Neuronal stem cell (in vitro differentiated cells): ENCODE results near the gene REV3L.

Experiments
- DNase-seq: peaks from one replicate; pipeline ENCODE4 v3.0.0-alpha.2; 2013; ENCODE audit warnings: low spot score
- H2AFZ ChIP-seq: one replicate; pipeline ENCODE4 v1.6.1; 2013; ENCODE audit warnings: mild to moderate bottlenecking, low read length, inconsistent platforms
- H2AK5ac ChIP-seq: 2 replicates; pipeline ENCODE4 v1.6.1; 2013; ENCODE audit warnings: low read depth, mild to moderate bottlenecking, inconsistent platforms, low read length, moderate library complexity, mixed read lengths
- H2BK120ac ChIP-seq: 2 replicates; pipeline ENCODE4 v1.6.1; 2013; ENCODE audit warnings: low read depth, mild to moderate bottlenecking, inconsistent platforms, low read length, moderate library complexity, mixed read lengths
- H2BK12ac ChIP-seq: one replicate; pipeline ENCODE4 v1.6.1; 2013; ENCODE audit warnings: low read length, inconsistent platforms
- H2BK15ac ChIP-seq: 2 replicates; pipeline ENCODE4 v1.6.1; 2013; ENCODE audit warnings: mild to moderate bottlenecking, low read length, inconsistent platforms, mixed read lengths
- H2BK5ac ChIP-seq: one replicate; pipeline ENCODE4 v1.6.1; 2013; ENCODE audit warnings: inconsistent platforms, mild to moderate bottlenecking, low read length, moderate library complexity
- H3K14ac ChIP-seq: one replicate; pipeline ENCODE4 v1.6.1; 2013; ENCODE audit warnings: low read length, inconsistent platforms
- H3K18ac ChIP-seq: 2 replicates; pipeline ENCODE4 v1.6.1; 2013; ENCODE audit warnings: low read length, inconsistent platforms
- H3K23ac ChIP-seq: 2 replicates; pipeline ENCODE4 v1.6.1; 2013; ENCODE audit warnings: low read depth, mild to moderate bottlenecking, mixed read lengths, low read length, inconsistent platforms; ENCODE audit not compliant: poor library complexity
- H3K27ac ChIP-seq: replicated peaks from 3 replicates; pipeline ENCODE4 v1.5.1; 2013; ENCODE audit warnings: low read length, inconsistent platforms
- H3K27me3 ChIP-seq, 3 experiments: 2 replicates each; pipeline ENCODE4 v1.6.1; 2013; ENCODE audit warnings: low read length in 3 of 3, mild to moderate bottlenecking in 2 of 3, inconsistent platforms in 1 of 3, low read depth in 1 of 3, mixed read lengths in 1 of 3, moderate library complexity in 1 of 3; ENCODE audit not compliant: control insufficient read depth in 3 of 3, insufficient read depth in 3 of 3
- H3K36me3 ChIP-seq, 2 donors: replicated peaks in 1 of 2; 2 replicates each; pipeline ENCODE4 v1.6.1; 2013; ENCODE audit warnings: low read length in 2 of 2; ENCODE audit not compliant: control insufficient read depth in 2 of 2, insufficient read depth in 2 of 2
- H3K4ac ChIP-seq: 2 replicates; pipeline ENCODE4 v1.6.1; 2013; ENCODE audit warnings: inconsistent platforms, mild to moderate bottlenecking, low read length, moderate library complexity
- H3K4me1 ChIP-seq, 2 donors: 1 replicate in 1 of 2; 2 replicates in 1 of 2; pipeline ENCODE4 v1.6.1; 2013; ENCODE audit warnings: low read length in 2 of 2, low read depth in 1 of 2; ENCODE audit not compliant: control insufficient read depth in 2 of 2, insufficient read depth in 1 of 2
- H3K4me2 ChIP-seq: one replicate; pipeline ENCODE4 v1.6.1; 2013; ENCODE audit warnings: mild to moderate bottlenecking, low read length, inconsistent platforms; ENCODE audit not compliant: insufficient read depth, poor library complexity, severe bottlenecking
- H3K4me3 ChIP-seq, 2 donors: 2 replicates each; pipeline ENCODE4 v1.5.1; 2013; ENCODE audit warnings: low read length in 2 of 2, mild to moderate bottlenecking in 2 of 2, inconsistent platforms in 1 of 2, moderate library complexity in 1 of 2
- H3K79me1 ChIP-seq: one replicate; pipeline ENCODE4 v1.6.1; 2013; ENCODE audit warnings: low read depth, mild to moderate bottlenecking, inconsistent platforms, low read length, moderate library complexity
- H3K9ac ChIP-seq: one replicate; pipeline ENCODE4 v1.6.1; 2013; ENCODE audit warnings: mild to moderate bottlenecking, low read depth, low read length, inconsistent platforms; ENCODE audit not compliant: poor library complexity
- H3K9me3 ChIP-seq, 2 donors: replicated peaks in 1 of 2; 2 replicates each; pipeline versions ENCODE3 to v1.6.1; 2013; ENCODE audit warnings: low read length in 2 of 2, mild to moderate bottlenecking in 2 of 2, inconsistent platforms in 1 of 2, low read depth in 1 of 2, mixed read lengths in 1 of 2, moderate library complexity in 1 of 2; ENCODE audit not compliant: control insufficient read depth in 2 of 2, insufficient read depth in 1 of 2
- H4K8ac ChIP-seq: one replicate; pipeline ENCODE4 v1.6.1; 2013; ENCODE audit warnings: low read depth, mild to moderate bottlenecking, inconsistent platforms, low read length, moderate library complexity
- H4K91ac ChIP-seq: one replicate; pipeline ENCODE4 v1.6.1; 2013; ENCODE audit warnings: low read length, low read depth, mild to moderate bottlenecking, inconsistent platforms; ENCODE audit not compliant: poor library complexity
- WGBS, 2 donors: extraction: QIAGEN DNeasy Blood & Tissue Kit; methylation state at CpG; one replicate each; pipeline ENCODE4 v1.1.7; 2013; ENCODE audit warnings: missing lambda C conversion rate in 2 of 2, mixed read lengths in 1 of 2; ENCODE audit not compliant: insufficient read length in 2 of 2, insufficient replicate concordance in 1 of 2; ENCODE audit errors: extremely low coverage in 2 of 2; 5-methylcytosine and 5-hydroxymethylcytosine counted together

Gene REV3L

GRCh38 chr6:111254004-111254778 is 228.8 kb downstream of the REV3L start:
- no peak overlapping the region for H3K23ac ChIP-seq
- no peak overlapping the region for H3K9ac ChIP-seq
- H4K8ac ChIP-seq, result no peak overlapping the region
- H3K9me3 ChIP-seq, result peaks cover 0 to 2% of the 10 kb centered on the region in 2 donors
- H2BK120ac ChIP-seq, result no peak overlapping the region
- H3K4ac ChIP-seq, result no peak overlapping the region
- H3K79me1 ChIP-seq, result no peaks in the 10 kb centered on the region
- no peak overlapping the region for H3K4me2 ChIP-seq
- H3K36me3 ChIP-seq, result no peaks in the 10 kb centered on the region
- H3K4me1 ChIP-seq, result no peaks in the 10 kb centered on the region
- no peak overlapping the region for H3K18ac ChIP-seq
- WGBS, 2 donors, result no CpG with 5 or more reads among the region's 9 CpGs
- H3K4me3 ChIP-seq, result no peak overlapping the region
- no peak overlapping the region for H2AFZ ChIP-seq
- H3K14ac ChIP-seq, result no peak overlapping the region
- H2BK15ac ChIP-seq, result no peak overlapping the region
- no peak overlapping the region for H2BK5ac ChIP-seq
- H4K91ac ChIP-seq, result no peak overlapping the region
- H3K27ac ChIP-seq, result no peak overlapping the region
- no peak for DNase-seq
- no peak overlapping the region for H2AK5ac ChIP-seq
- no peak overlapping the region for H2BK12ac ChIP-seq
- peaks cover 0 to 10% (median 0%) of the 10 kb centered on the region in 3 experiments for H3K27me3 ChIP-seq

DNA sequence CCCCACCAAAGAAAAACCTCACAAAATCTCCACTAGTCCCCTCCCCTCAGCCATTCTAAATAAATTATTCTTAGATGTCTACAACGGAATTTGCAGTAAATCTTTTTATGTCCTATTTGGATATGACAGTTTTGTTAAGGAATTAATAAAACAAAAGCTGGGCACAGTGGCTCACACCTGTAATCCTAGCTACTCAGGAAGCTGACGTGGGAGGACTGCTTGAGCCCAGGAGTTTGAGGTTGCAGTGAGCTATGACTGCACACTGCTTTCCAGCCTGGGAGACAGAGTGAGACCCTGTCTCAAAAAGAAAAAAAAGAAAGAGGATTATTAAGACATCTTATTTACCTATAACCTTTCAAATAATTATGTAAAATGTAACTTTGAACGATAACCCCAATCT is 230.3 kb downstream of the REV3L start:
- Histone ChIP-seq H2BK120ac (no peak overlapping the region), H3K14ac (no peak overlapping the region), H3K9ac (no peak overlapping the region), H3K23ac (no peak overlapping the region), H3K4ac (no peak overlapping the region), H2AFZ (no peak overlapping the region), H2BK5ac (no peak overlapping the region), H3K36me3 (no peaks in the 10 kb centered on the region), H3K4me1 (no peaks in the 10 kb centered on the region), H3K4me3 (no peak overlapping the region), H2AK5ac (no peak overlapping the region), H3K4me2 (no peak overlapping the region), H3K9me3 (peaks cover 0 to 2% of the 10 kb centered on the region in 2 donors), H4K8ac (no peak overlapping the region), H3K18ac (no peak overlapping the region), H3K27me3 (peaks cover 0 to 10% (median 0%) of the 10 kb centered on the region in 3 experiments), H3K79me1 (no peaks in the 10 kb centered on the region), H2BK12ac (no peak overlapping the region), H2BK15ac (no peak overlapping the region), H4K91ac (no peak overlapping the region), H3K27ac (no peak overlapping the region)
- DNase-seq, result no peak
- WGBS, 2 donors, result no CpG with 5 or more reads among the region's 3 CpGs

DNA sequence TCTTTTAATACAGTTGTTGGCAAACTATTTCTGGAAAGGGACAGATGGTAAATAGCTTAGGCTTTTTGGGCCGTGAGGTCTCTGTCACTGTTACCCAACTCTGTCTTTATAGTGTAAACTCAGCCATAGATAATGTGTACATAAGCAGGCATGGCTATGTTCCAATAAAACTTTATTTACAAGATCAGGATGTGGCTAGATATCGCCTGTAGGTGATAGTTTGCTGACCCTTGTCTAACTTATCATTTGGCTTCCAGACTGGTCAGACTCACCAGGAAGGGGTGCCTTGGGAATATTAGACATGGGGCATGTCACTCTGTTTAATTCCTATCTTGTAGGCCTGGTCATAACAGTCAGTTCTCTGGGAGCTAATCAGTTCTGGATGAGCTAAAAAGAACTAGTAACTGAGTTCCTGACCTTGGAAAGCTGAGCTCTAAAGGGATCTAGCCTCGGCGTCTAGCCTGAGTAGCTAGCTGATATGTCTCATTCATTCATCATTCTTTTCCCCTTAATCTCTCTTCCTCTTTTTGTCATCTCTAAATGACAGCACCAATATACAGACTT is 232.1 kb downstream of the REV3L start:
- H3K27ac ChIP-seq, result no peak overlapping the region
- WGBS, 2 donors, result no CpG with 5 or more reads among the region's 4 CpGs

More for the DNA sequence above, 232.1 kb downstream of the REV3L start:
- H3K27me3 ChIP-seq, result peaks cover 0 to 10% (median 0%) of the 10 kb centered on the region in 3 experiments
- no peak overlapping the region for H2BK12ac ChIP-seq
- H3K79me1 ChIP-seq, result no peaks in the 10 kb centered on the region
- H3K14ac ChIP-seq, result no peak overlapping the region
- peaks cover 0 to 2% of the 10 kb centered on the region in 2 donors for H3K9me3 ChIP-seq
- no peak overlapping the region for H4K8ac ChIP-seq
- H3K4ac ChIP-seq, result no peak overlapping the region
- no peaks in the 10 kb centered on the region for H3K4me1 ChIP-seq
- no peak for DNase-seq
- no peak overlapping the region for H2BK15ac ChIP-seq
- H2BK120ac ChIP-seq, result no peak overlapping the region
- H3K23ac ChIP-seq, result no peak overlapping the region
- no peak overlapping the region for H3K4me2 ChIP-seq
- no peak overlapping the region for H2BK5ac ChIP-seq
- H3K9ac ChIP-seq, result no peak overlapping the region
- no peak overlapping the region for H3K4me3 ChIP-seq
- H4K91ac ChIP-seq, result no peak overlapping the region
- no peak overlapping the region for H2AFZ ChIP-seq
- H3K18ac ChIP-seq, result no peak overlapping the region
- no peak overlapping the region for H2AK5ac ChIP-seq
- H3K36me3 ChIP-seq, result no peaks in the 10 kb centered on the region
